DND-41 (cell line): ENCODE measurements around the gene ARHGEF38.

Experiments used
- ATAC-seq: fragments of 200-7000 bp; cut with Tn5 transposase; 3 replicates; pipeline ENCODE4 v1.9.1; 2021; ENCODE audit warnings: low read depth; ENCODE audit not compliant: insufficient read depth
- DNase-seq: peaks from one replicate; pipeline ENCODE4 v3.0.0-alpha.2; 2020
- H2AFZ ChIP-seq: 2 replicates; pipeline ENCODE4 v1.6.0; 2012; ENCODE audit warnings: low read depth, low read length
- H3K27ac ChIP-seq: 2 replicates; pipeline ENCODE4 v1.5.1; 2012; ENCODE audit warnings: low read length, inconsistent platforms
- H3K27me3 ChIP-seq: fragments of 200-600 bp; sonication (generic); 2 replicates; pipeline ENCODE4 v1.6.0; 2012; ENCODE audit warnings: low read length, mild to moderate bottlenecking, inconsistent platforms; ENCODE audit not compliant: insufficient read depth, poor library complexity
- H3K36me3 ChIP-seq: 2 replicates; pipeline ENCODE4 v1.5.1; 2012; ENCODE audit warnings: low read length, inconsistent platforms; ENCODE audit not compliant: insufficient read depth
- H3K4me1 ChIP-seq: 2 replicates; pipeline ENCODE4 v1.5.1; 2012; ENCODE audit warnings: mild to moderate bottlenecking, low read length; ENCODE audit not compliant: insufficient read depth
- H3K4me2 ChIP-seq: 2 replicates; pipeline ENCODE4 v1.6.0; 2012; ENCODE audit warnings: mild to moderate bottlenecking, moderate library complexity, low read length, inconsistent platforms; ENCODE audit not compliant: insufficient read depth
- H3K4me3 ChIP-seq, 2 experiments: fragments of 200-600 bp in 1 of 2; shearing (Covaris generic) in 1 of 2; 2 replicates each; pipeline ENCODE4 v1.5.1; 2012 to 2016; ENCODE audit warnings: inconsistent platforms in 2 of 2, low read length in 2 of 2, mild to moderate bottlenecking in 2 of 2, low read depth in 1 of 2, moderate library complexity in 1 of 2
- H3K79me2 ChIP-seq: 2 replicates; pipeline ENCODE4 v1.6.0; 2012; ENCODE audit warnings: low read length, inconsistent platforms; ENCODE audit not compliant: insufficient read depth
- H3K9ac ChIP-seq: 2 replicates; pipeline ENCODE4 v1.6.0; 2012; ENCODE audit warnings: low read depth, mild to moderate bottlenecking, inconsistent platforms, low read length, moderate library complexity
- H3K9me3 ChIP-seq: 2 replicates; pipeline ENCODE4 v1.5.1; 2012; ENCODE audit warnings: low read length, moderate library complexity, mild to moderate bottlenecking, inconsistent platforms; ENCODE audit not compliant: insufficient read depth, severe bottlenecking
- H4K20me1 ChIP-seq: 2 replicates; pipeline ENCODE4 v1.6.0; 2012; ENCODE audit warnings: low read length; ENCODE audit not compliant: insufficient read depth
- EZH2 ChIP-seq: IDR thresholded peaks from 3 replicates; pipeline ENCODE4 v1.6.1; 2012; ENCODE audit warnings: borderline replicate concordance, low read depth, mild to moderate bottlenecking, moderate library complexity, low read length, inconsistent platforms; ENCODE audit not compliant: severe bottlenecking
- TF ChIP-seq, protein P1 (sequence below): IDR thresholded peaks from 2 replicates; pipeline ENCODE4 v1.5.1; 2012; ENCODE audit warnings: borderline replicate concordance, low read length, moderate library complexity, mild to moderate bottlenecking; ENCODE audit not compliant: poor library complexity, severe bottlenecking; ENCODE audit errors: extremely low read depth

Gene ARHGEF38

DNA sequence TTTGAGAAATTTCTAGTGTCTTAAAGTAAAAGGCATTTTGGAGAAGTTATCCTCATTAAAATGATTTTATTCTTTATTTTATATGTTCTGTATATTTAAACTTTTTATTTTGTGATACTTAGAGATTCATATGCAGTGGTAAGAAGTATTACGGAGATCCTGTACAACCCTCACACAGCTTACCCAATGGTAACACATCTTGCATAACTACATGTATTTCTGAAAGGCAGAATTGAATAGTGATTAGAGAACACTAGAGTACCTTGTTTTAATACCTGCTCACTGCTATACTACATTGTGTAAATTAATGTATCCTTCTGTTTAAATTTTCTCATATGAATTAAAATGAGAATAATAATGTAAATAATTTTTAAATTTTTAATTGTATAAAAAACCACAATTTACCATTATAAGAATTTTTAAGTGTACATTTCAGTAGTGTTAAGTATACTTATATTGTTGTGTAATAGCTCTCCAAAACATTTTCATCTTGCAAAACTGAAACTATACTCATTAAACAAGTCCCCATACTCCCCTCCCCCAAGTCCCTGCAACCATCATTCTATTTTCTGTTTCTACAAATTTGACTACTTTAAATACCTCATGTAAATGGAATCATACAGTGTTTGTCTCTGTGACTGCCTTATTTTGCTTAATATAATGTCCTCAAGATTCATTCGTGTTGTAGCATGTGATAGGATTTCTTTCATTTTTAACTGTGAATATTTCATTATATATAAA is 110.7 kb downstream of the ARHGEF38 start:
- no peak overlapping the region for H2AFZ ChIP-seq
- H3K4me1 ChIP-seq = no peaks in the 10 kb centered on the region
- no peaks in the 10 kb centered on the region for H3K36me3 ChIP-seq
- no peak overlapping the region for H3K9ac ChIP-seq
- H4K20me1 ChIP-seq = no peaks in the 10 kb centered on the region
- H3K79me2 ChIP-seq = no peaks in the 10 kb centered on the region
- DNase-seq (no peak), ATAC-seq (no peak)
- TF ChIP-seq, protein P1, sequence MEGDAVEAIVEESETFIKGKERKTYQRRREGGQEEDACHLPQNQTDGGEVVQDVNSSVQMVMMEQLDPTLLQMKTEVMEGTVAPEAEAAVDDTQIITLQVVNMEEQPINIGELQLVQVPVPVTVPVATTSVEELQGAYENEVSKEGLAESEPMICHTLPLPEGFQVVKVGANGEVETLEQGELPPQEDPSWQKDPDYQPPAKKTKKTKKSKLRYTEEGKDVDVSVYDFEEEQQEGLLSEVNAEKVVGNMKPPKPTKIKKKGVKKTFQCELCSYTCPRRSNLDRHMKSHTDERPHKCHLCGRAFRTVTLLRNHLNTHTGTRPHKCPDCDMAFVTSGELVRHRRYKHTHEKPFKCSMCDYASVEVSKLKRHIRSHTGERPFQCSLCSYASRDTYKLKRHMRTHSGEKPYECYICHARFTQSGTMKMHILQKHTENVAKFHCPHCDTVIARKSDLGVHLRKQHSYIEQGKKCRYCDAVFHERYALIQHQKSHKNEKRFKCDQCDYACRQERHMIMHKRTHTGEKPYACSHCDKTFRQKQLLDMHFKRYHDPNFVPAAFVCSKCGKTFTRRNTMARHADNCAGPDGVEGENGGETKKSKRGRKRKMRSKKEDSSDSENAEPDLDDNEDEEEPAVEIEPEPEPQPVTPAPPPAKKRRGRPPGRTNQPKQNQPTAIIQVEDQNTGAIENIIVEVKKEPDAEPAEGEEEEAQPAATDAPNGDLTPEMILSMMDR = no peak
- no peak for TF ChIP-seq EZH2
- no peak overlapping the region for H3K4me3 ChIP-seq
- H3K27ac ChIP-seq = no peak overlapping the region
- H3K4me2 ChIP-seq = no peak overlapping the region
- H3K27me3 ChIP-seq = no peaks in the 10 kb centered on the region
- H3K9me3 ChIP-seq = no peaks in the 10 kb centered on the region

- H3K79me2 ChIP-seq = no peaks in the 10 kb centered on the region
- no peak for ATAC-seq
- TF ChIP-seq, protein P1 = peak; percentile 17
- no peak for TF ChIP-seq EZH2
- H3K36me3 ChIP-seq = no peaks in the 10 kb centered on the region
- H3K4me3 ChIP-seq = no peak overlapping the region
- H3K4me1 ChIP-seq = no peaks in the 10 kb centered on the region
- no peaks in the 10 kb centered on the region for H4K20me1 ChIP-seq
- no peak for DNase-seq
- H3K4me2 ChIP-seq = no peak overlapping the region
- H2AFZ ChIP-seq = no peak overlapping the region
- no peak overlapping the region for H3K27ac ChIP-seq
- H3K9me3 ChIP-seq = no peaks in the 10 kb centered on the region
- H3K9ac ChIP-seq = no peak overlapping the region
- no peaks in the 10 kb centered on the region for H3K27me3 ChIP-seq
These were observed 114.3 kb downstream of the ARHGEF38 start for GRCh38 chr4:105666693-105667092.

DNA sequence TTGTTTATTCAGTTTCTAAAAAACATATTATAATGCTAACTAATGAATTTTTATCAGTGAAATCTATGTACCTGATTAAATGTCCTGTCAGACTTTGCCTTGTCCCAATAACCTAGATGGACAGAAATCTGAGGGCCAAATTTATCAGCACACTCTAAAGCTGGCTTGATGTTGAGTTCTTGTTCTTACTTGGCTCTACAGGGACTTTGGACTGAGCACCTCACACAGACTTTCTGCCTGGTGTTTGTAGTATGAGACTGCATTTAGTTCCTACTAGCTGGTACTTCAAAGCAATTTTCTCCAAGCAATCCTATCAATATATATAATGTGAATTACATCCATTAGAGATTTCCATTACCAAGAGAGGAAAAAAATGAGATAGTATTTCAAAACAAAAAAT is 118.3 kb downstream of the ARHGEF38 start:
- Histone ChIP-seq H3K27me3 (no peaks in the 10 kb centered on the region), H3K79me2 (no peaks in the 10 kb centered on the region), H3K36me3 (no peaks in the 10 kb centered on the region), H3K4me2 (no peak overlapping the region), H4K20me1 (no peaks in the 10 kb centered on the region), H3K4me3 (no peak overlapping the region), H3K27ac (no peak overlapping the region), H3K4me1 (no peaks in the 10 kb centered on the region), H3K9ac (no peak overlapping the region), H2AFZ (no peak overlapping the region), H3K9me3 (no peaks in the 10 kb centered on the region)
- ATAC-seq = no peak
- TF ChIP-seq, protein P1 = no peak
- no peak for TF ChIP-seq EZH2
- DNase-seq = no peak

DNA sequence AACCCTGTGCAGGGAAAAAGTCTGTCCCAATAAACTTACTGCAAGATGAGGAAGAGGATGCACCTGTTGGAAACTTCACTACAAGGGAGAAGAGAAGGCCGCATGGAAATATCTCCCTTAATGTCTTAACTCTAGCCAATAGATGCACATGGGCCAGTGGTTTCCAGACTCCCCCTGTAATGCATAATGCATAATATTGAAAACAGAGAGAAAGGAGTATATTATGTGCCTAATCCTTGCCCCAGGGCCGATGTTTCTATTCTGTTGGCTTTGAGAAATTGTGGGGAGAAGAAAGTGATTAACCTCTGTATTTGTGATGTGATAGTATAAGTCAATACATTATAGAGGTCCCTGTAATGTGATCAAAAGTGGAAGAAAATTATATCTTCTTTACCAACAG is 118.9 kb downstream of the ARHGEF38 start:
- H3K79me2 ChIP-seq = no peaks in the 10 kb centered on the region

More for the DNA sequence above, 118.9 kb downstream of the ARHGEF38 start:
- Histone ChIP-seq H3K9ac (no peak overlapping the region), H3K27ac (no peak overlapping the region), H4K20me1 (no peaks in the 10 kb centered on the region), H2AFZ (no peak overlapping the region), H3K4me1 (no peaks in the 10 kb centered on the region), H3K36me3 (no peaks in the 10 kb centered on the region), H3K4me2 (no peak overlapping the region), H3K9me3 (no peaks in the 10 kb centered on the region), H3K4me3 (no peak overlapping the region), H3K27me3 (no peaks in the 10 kb centered on the region)
- no peak for DNase-seq
- TF ChIP-seq, protein P1 = no peak
- no peak for TF ChIP-seq EZH2
- no peak for ATAC-seq
